HG02763 (cell line): Measurements from ENCODE around the gene WAC.
A peak's percentile ranks its signal among the peaks of the same experiment; 100 is the strongest.

Source experiments
- ATAC-seq: cut with Tn5 transposase; IDR thresholded peaks from one replicate; pipeline ENCODE4 v1.9.1; 2021; ENCODE audit warnings: mild to moderate bottlenecking, moderate library complexity; ENCODE audit not compliant: unreplicated experiment

WAC gene

GRCh38 chr10:28663576-28664368, 130.9 kb downstream of the WAC start:
- peak; percentile 84 for ATAC-seq

DNA sequence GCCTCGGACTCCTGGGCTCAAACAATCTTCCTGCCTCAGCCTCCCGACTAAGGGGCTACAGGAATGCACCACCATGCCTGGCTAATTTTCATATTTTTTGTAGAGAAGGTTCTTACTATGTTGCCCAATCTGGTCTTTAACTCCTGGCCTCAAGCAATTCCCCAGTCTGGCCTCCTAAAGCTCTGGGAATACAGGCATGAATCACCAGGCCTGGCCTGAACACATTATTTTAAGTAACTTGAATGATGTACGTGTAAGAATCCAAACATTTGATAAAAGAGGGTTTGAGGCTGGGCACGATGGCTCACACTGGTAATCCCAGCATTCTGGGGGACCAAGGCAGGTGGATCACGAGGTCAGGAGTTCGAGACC, 131.4 kb downstream of the WAC start:
- no peak for ATAC-seq

- no peak for ATAC-seq
Observed at GRCh38 chr10:28666751-28667467, 134.0 kb downstream of the WAC start.

GRCh38 chr10:28668363-28669226, 135.7 kb downstream of the WAC start:
- ATAC-seq = no peak

DNA sequence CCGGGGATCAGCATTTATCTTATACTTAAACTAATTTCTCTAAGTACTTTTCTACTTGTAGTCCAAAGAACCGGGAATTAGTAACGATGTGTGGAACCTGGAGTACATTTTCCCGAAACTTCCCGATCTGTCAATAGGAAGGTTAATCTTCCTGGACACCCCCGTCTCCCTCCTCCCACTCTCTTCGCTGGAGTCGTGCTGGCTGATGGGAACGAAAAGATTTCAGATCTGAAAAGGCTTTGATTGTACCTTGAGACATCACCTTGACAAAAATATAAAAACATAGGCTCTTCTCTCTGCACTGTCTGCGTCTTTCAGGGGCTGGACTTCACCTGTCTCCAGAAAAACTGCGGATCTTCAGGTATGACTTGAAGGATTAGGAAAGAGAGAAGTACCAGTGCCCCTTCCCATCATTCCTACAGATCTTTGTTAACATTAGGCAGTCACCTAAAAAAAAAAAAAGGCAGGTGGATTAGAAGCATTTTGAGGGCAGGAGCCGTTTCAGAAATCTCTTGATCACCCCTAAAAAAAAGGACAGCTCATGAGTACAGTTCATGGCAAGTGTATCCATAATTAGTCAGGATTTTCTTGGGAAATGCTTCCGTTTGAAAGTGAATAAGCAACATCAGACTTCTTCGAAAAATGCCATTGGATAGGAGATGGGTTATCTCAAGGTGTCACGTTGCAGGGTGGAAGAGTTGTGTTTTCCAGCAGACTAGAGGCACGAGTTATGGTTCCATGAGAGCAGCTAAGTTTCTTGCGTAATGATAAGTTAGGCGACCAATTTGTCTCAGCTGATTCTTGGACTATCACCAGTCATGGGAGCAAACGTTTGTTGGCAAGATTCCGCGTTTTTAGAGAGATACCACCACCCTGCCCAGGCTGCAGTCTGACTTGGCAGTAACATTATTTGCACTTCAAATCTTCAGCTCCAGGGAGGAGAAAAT, 136.6 kb downstream of the WAC start:
- no peak for ATAC-seq
